Lower leg skin (tissue), 4 donors: Measurements from ENCODE around the gene MAPK13. TPM values are rescaled to one million over a fixed set of nuclear protein-coding genes. Genes with fewer than 3 reads are reported as not detected.

ENCODE experiments used
- DNase-seq, 2 donors: peaks; one replicate each; pipeline ENCODE4 v3.0.0-alpha.2; 2019; ENCODE audit warnings: low spot score in 2 of 2
- H3K4me3 ChIP-seq: fragments of 200-600 bp; sonication (generic); 2 replicates; pipeline ENCODE4 v1.5.1; 2017; ENCODE audit warnings: mild to moderate bottlenecking, low read depth; ENCODE audit not compliant: poor library complexity, severe bottlenecking
- CTCF ChIP-seq, 3 donors: fragments of 450-650 bp; IDR thresholded peaks; one replicate each; pipeline ENCODE4 v1.5.1; 2016; ENCODE audit warnings: antibody characterized with exemption in 3 of 3, mild to moderate bottlenecking in 3 of 3, moderate library complexity in 2 of 3
- POLR2A ChIP-seq, 2 donors: fragments of 450-650 bp; IDR thresholded peaks; one replicate each; pipeline ENCODE4 v1.6.1; 2016 to 2017; ENCODE audit warnings: antibody characterized with exemption in 2 of 2, mild to moderate bottlenecking in 1 of 2, moderate library complexity in 1 of 2
- WGBS, 2 donors: methylation state at CpG; one replicate each; pipeline ENCODE4 v1.1.5; 2018; 5-methylcytosine and 5-hydroxymethylcytosine counted together
- intact Hi-C: fragments of 100-400 bp; cut with DNase I; formaldehyde crosslinking; loops from one replicate; pipeline ENCODE4 v1.15.0; 2023; ENCODE audit warnings: low total_unique reads
- total RNA-seq, 4 donors: library from RNA; depleted of rRNA; stranded (reverse); fragments of >200 nt; gene quantifications; one replicate each; pipeline ENCODE4 v1.1.0, GENCODE V29; 2016

MAPK13 gene
- total RNA-seq, 4 donors from 2014 or later: 94.4 to 125 (median 116) TPM

- intact Hi-C loops: no loop called here
- TF ChIP-seq CTCF (IDR thresholded peaks at IDR 0.05) (no peak), POLR2A (IDR thresholded peaks at IDR 0.05) (no peak)
- WGBS, 2 donors: 65 to 75% methylated on average over 6 of the region's 6 CpGs
- H3K4me3 ChIP-seq: no peak overlapping the region
- no peak for DNase-seq
These were observed 30.3 kb upstream of the MAPK13 start for GRCh38 chr6:36099869-36100483.

GRCh38 chr6:36101691-36102090, 28.6 kb upstream of the MAPK13 start:
- no peak for DNase-seq
- TF ChIP-seq CTCF (IDR thresholded peaks at IDR 0.05): no peak
- TF ChIP-seq POLR2A (IDR thresholded peaks at IDR 0.05): no peak
- intact Hi-C loops: no loop called here
- WGBS, 2 donors: 96 to 97% methylated on average over 3 of the region's 3 CpGs
- H3K4me3 ChIP-seq: no peak overlapping the region

- intact Hi-C loops: no loop called here
- TF ChIP-seq POLR2A (IDR thresholded peaks at IDR 0.05): no peak
- no peak for TF ChIP-seq CTCF (IDR thresholded peaks at IDR 0.05)
- H3K4me3 ChIP-seq: no peak overlapping the region
- no peak for DNase-seq
- WGBS, 2 donors: 65 to 72% methylated on average over 4 of the region's 4 CpGs
These were observed 27.5 kb upstream of the MAPK13 start for GRCh38 chr6:36102853-36103252.

GRCh38 chr6:36104836-36105235, 25.5 kb upstream of the MAPK13 start:
- H3K4me3 ChIP-seq: no peak overlapping the region
- DNase-seq: no peak
- WGBS, 2 donors: 25 to 40% methylated on average over 2 of the region's 2 CpGs
- TF ChIP-seq POLR2A (IDR thresholded peaks at IDR 0.05) (no peak), CTCF (IDR thresholded peaks at IDR 0.05) (no peak)
- intact Hi-C loops: no loop called here

GRCh38 chr6:36109092-36109491, 21.2 kb upstream of the MAPK13 start:
- TF ChIP-seq CTCF (IDR thresholded peaks at IDR 0.05) (no peak), POLR2A (IDR thresholded peaks at IDR 0.05) (no peak)
- intact Hi-C loops: no loop called here
- 76 to 89% methylated on average over 7 of the region's 7 CpGs for WGBS, 2 donors
- DNase-seq: no peak
- H3K4me3 ChIP-seq: no peak overlapping the region

GRCh38 chr6:36110050-36110449, 20.3 kb upstream of the MAPK13 start:
- intact Hi-C loops: no loop called here
- WGBS, 2 donors: 76 to 84% methylated on average over 3 of the region's 3 CpGs
- no peak overlapping the region for H3K4me3 ChIP-seq
- DNase-seq: no peak
- no peak for TF ChIP-seq CTCF (IDR thresholded peaks at IDR 0.05)
- no peak for TF ChIP-seq POLR2A (IDR thresholded peaks at IDR 0.05)
